Endothelial cell of umbilical vein (primary cell): ENCODE data around the gene LIN7C. TPM values are rescaled to one million over a fixed set of nuclear protein-coding genes. Genes with fewer than 3 reads are reported as not detected.
A peak's percentile ranks its signal among the peaks of the same experiment; 100 is the strongest.

Experiments used
- BruUV-seq: library from RNA; stranded (reverse); fragments of 400-500 nt; replicated peaks from 2 replicates; lab custom pipeline; 2021; lab: Mats Ljungman, UMichigan
- CTCF ChIA-PET: fragments of 300-600, 350-600 bp; sonication (Branson Sonifier 250); formaldehyde crosslinking; loops from one replicate; lab custom pipeline; 2021; ENCODE audit warnings: antibody characterized with exemption, inconsistent platforms; lab: Charles Lee
- POLR2A ChIA-PET: fragments of 300-600, 350-600 bp; sonication (Branson Sonifier 250); formaldehyde crosslinking; loops from one replicate; lab custom pipeline; 2021; ENCODE audit warnings: antibody characterized with exemption, inconsistent platforms; lab: Charles Lee
- DNase-seq: peaks from one replicate; pipeline ENCODE4 v3.0.0-alpha.2; 2011; ENCODE audit warnings: low read depth, low spot score
- FAIRE-seq: peaks from 2 replicates; lab custom pipeline; 2011; peaks lifted over from hg19 to GRCh38; lab: Jason Lieb, UNC
- H2AFZ ChIP-seq: 2 replicates; pipeline ENCODE4 v1.6.0; 2012; ENCODE audit warnings: low read depth, low read length, control low read depth, inconsistent platforms
- H3K27ac ChIP-seq: 2 replicates; pipeline ENCODE4 v1.5.1; 2011; ENCODE audit warnings: low read depth, mild to moderate bottlenecking, control low read depth, low read length, moderate library complexity; ENCODE audit not compliant: insufficient read depth
- H3K27me3 ChIP-seq, 2 experiments: 2 replicates each; pipeline versions ENCODE4 v1.6.0 to v1.6.1; 2011; ENCODE audit warnings: low read length in 2 of 2, mixed read lengths in 1 of 2; ENCODE audit not compliant: control insufficient read depth in 2 of 2, insufficient read depth in 2 of 2
- H3K36me3 ChIP-seq, 2 experiments: 2 replicates in 1 of 2; 3 replicates in 1 of 2; pipeline ENCODE4 v1.5.1; 2011; ENCODE audit warnings: low read length in 2 of 2, mild to moderate bottlenecking in 1 of 2, moderate library complexity in 1 of 2; ENCODE audit not compliant: control insufficient read depth in 2 of 2, insufficient read depth in 2 of 2; ENCODE audit errors: extremely low read depth in 1 of 2
- H3K4me1 ChIP-seq: 3 replicates; pipeline ENCODE4 v1.5.1; 2011; ENCODE audit warnings: mild to moderate bottlenecking, low read length; ENCODE audit not compliant: control insufficient read depth, insufficient read depth; ENCODE audit errors: extremely low read depth
- H3K4me2 ChIP-seq: 2 replicates; pipeline ENCODE4 v1.6.1; 2011; ENCODE audit warnings: low read length, control low read depth, mixed read lengths; ENCODE audit not compliant: insufficient read depth
- H3K4me3 ChIP-seq, 3 experiments: fragments of 200-600 bp in 1 of 3; sonication (generic), shearing (Covaris generic) in 1 of 3; replicated peaks in 1 of 3; 2 replicates each; pipeline ENCODE4 v1.5.1; 2011 to 2016; ENCODE audit warnings: control low read depth in 3 of 3, low read length in 3 of 3, mild to moderate bottlenecking in 2 of 3, inconsistent platforms in 1 of 3, low read depth in 1 of 3, moderate library complexity in 1 of 3; ENCODE audit not compliant: insufficient read depth in 1 of 3
- H3K79me2 ChIP-seq: 2 replicates; pipeline ENCODE4 v1.6.0; 2012; ENCODE audit warnings: low read length, inconsistent platforms; ENCODE audit not compliant: control insufficient read depth, insufficient read depth
- H3K9ac ChIP-seq: replicated peaks from 2 replicates; pipeline ENCODE3; 2011; ENCODE audit warnings: low read length, control low read depth; ENCODE audit not compliant: insufficient read depth; ENCODE audit errors: extremely low read depth
- H3K9me1 ChIP-seq: replicated peaks from 3 replicates; pipeline ENCODE4 v1.6.0; 2011; ENCODE audit warnings: mild to moderate bottlenecking, low read length; ENCODE audit not compliant: control insufficient read depth, insufficient read depth; ENCODE audit errors: extremely low read depth
- H3K9me3 ChIP-seq: replicated peaks from 2 replicates; pipeline ENCODE4 v1.5.1; 2012; ENCODE audit warnings: low read length, inconsistent platforms; ENCODE audit not compliant: control insufficient read depth, insufficient read depth
- H4K20me1 ChIP-seq: replicated peaks from 2 replicates; pipeline ENCODE3; 2011; ENCODE audit warnings: mild to moderate bottlenecking, low read length; ENCODE audit not compliant: control insufficient read depth, insufficient read depth; ENCODE audit errors: extremely low read depth
- EZH2 ChIP-seq: IDR thresholded peaks from 2 replicates; pipeline ENCODE4 v1.6.1; 2012; ENCODE audit warnings: borderline replicate concordance, low read depth, mild to moderate bottlenecking, moderate library complexity, low read length, inconsistent platforms; ENCODE audit not compliant: severe bottlenecking
- FOS ChIP-seq: IDR thresholded peaks from 2 replicates; pipeline ENCODE4 v1.6.1; 2011; ENCODE audit warnings: mild to moderate bottlenecking, low read length, moderate library complexity, borderline replicate concordance; ENCODE audit not compliant: insufficient read depth
- GATA2 ChIP-seq: IDR thresholded peaks from 2 replicates; pipeline ENCODE4 v1.7.0; 2011; ENCODE audit warnings: low read depth, mild to moderate bottlenecking, moderate library complexity, mixed read lengths, low read length; ENCODE audit not compliant: insufficient read length, insufficient read depth
- JUN ChIP-seq: IDR thresholded peaks from 2 replicates; pipeline ENCODE4 v1.6.1; 2011; ENCODE audit warnings: borderline replicate concordance, low read depth; ENCODE audit not compliant: insufficient read length, insufficient read depth
- MYC ChIP-seq: IDR thresholded peaks from one replicate; pipeline ENCODE4 v1.6.1; 2011; ENCODE audit warnings: mild to moderate bottlenecking, low read depth, low read length
- POLR2A ChIP-seq: IDR thresholded peaks from 2 replicates; pipeline ENCODE4 v1.6.1; 2012; ENCODE audit warnings: low read depth, mild to moderate bottlenecking, control low read depth, low read length
- POLR2AphosphoS5 ChIP-seq: IDR thresholded peaks from 2 replicates; pipeline ENCODE4 v1.6.1; 2012; ENCODE audit warnings: low read depth, mild to moderate bottlenecking, control low read depth, low read length, moderate library complexity; ENCODE audit not compliant: insufficient read depth
- dilution Hi-C: fragments of 300-500 bp; cut with MboI; formaldehyde crosslinking; loops from one replicate; pipeline ENCODE4 v1.15.0; 2019; ENCODE audit warnings: low sequenced_read_pairs; ENCODE audit not compliant: extremely low pct_ligation_motif_present
- intact Hi-C: fragments of 100-400 bp; cut with micrococcal nuclease; formaldehyde crosslinking; loops from one replicate; pipeline ENCODE4 v1.10.0; 2022
- polyA plus RNA-seq, 4 experiments: library from polyadenylated mRNA; depleted of rRNA in 3 of 4; stranded (reverse) in 3 of 4; unstranded in 1 of 4; fragments of >200 nt; gene quantifications; 2 replicates each; pipeline versions ENCODE4 v1.2.1 to v1.2.3, GENCODE V29; 2011 to 2012; ENCODE audit warnings: missing spikeins in 1 of 4
- total RNA-seq: library from RNA; stranded (reverse); gene quantifications from 2 replicates; pipeline ENCODE4 v1.2.3, GENCODE V29; 2021
- TF ChIP-seq, protein P1 (sequence below), 2 donors: IDR thresholded peaks; 1 replicate in 1 of 2; 2 replicates in 1 of 2; pipeline ENCODE4 v1.5.1; 2011; ENCODE audit warnings: low read length in 2 of 2, mild to moderate bottlenecking in 2 of 2, moderate library complexity in 2 of 2, control low read depth in 1 of 2, inconsistent platforms in 1 of 2, low read depth in 1 of 2; ENCODE audit not compliant: insufficient read depth in 1 of 2; ENCODE audit errors: extremely low read depth in 1 of 2
- TF ChIP-seq, protein P2 (sequence below): IDR thresholded peaks from 2 replicates; pipeline ENCODE4 v1.6.1; 2011; ENCODE audit not compliant: insufficient read depth, insufficient read length

Gene LIN7C
- total and polyA plus RNA-seq, 2 donors (not counting 3 experiments of a cell fraction or from before 2014, with no cell fraction given) = 7.1 to 24.9 TPM

DNA sequence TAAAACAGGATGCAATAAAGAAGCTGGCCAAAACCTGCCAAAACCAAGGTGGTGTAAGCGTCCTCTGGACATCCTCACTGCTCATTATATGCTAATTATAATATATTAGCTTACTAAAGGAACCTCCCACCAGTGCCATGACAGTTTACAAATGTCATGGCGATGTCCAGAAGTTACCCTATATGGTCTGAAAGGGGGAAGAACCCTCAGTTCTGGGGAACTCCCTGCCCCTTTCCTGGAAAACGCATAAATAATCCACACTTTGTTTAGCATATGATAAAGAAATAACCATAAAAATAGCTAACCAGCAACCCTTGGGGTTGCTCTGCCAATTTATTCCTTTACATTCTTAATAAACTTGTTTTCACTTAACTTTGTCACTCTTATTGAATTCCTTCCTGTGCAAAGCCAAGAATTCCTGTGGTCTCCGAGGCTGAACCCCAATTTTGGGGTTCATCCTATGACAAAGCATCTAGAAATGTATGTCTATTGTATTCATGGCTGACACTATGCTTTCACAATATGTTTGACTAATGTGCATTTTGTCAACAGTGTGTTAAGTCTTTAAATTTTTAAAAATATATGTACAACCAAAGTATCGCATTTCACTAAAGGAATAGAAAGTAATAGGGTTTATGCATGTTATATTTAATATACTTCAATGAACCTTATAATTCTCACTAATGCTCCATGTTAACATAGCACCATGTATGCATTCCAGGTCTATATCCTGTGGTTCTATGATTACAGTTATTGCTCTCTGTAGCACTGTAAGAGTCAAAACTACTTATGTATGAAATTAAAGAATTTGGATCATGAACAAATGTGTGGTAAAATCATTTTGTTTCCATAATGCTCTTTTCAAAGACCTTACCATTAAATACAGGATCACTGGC is 59.0 kb downstream of the LIN7C start:
- no peak overlapping the region for H3K4me2 ChIP-seq
- no peak overlapping the region for H3K9ac ChIP-seq

DNA sequence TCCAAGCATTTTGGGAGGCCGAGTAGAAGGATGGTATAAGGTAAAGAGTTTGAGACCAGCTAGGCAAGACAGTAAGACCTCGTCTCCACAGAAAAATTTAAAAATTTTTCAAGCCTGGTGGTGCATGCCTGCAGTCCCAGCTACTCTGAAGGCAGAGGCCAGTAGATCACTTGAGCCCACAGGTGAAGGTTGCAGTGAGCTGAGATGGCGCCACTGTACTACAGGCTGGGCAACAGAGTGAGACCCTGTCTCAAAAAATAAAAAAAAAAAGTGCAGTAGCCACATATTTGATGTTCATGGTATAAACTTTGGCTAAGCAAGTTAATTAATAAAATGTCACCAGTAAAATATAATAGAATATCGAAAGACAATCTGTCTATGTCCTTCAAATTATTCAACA is 60.9 kb downstream of the LIN7C start:
- Histone ChIP-seq H3K36me3 (no peaks in the 10 kb centered on the region), H2AFZ (no peak overlapping the region), H3K4me2 (no peak overlapping the region), H3K9me1 (no peaks in the 10 kb centered on the region), H3K27ac (no peak overlapping the region), H3K4me3 (no peak overlapping the region), H3K4me1 (peaks cover 2% of the 10 kb centered on the region), H3K9me3 (no peaks in the 10 kb centered on the region), H3K27me3 (peaks cover 0 to 10% of the 10 kb centered on the region in 2 experiments), H3K79me2 (no peaks in the 10 kb centered on the region), H3K9ac (no peak overlapping the region), H4K20me1 (no peaks in the 10 kb centered on the region)
- dilution Hi-C loops = no loop called here
- POLR2A ChIA-PET = no interaction called here
- CTCF ChIA-PET = interaction anchor here (1.6 to 1.8 kb wide), 3 partner anchors 11 to 149 kb away, joined by 4 to 9 read pairs (median 6); no protein-coding TSS in a partner anchor
- FAIRE-seq = no peak
- no TSS peak for BruUV-seq
- TF ChIP-seq, protein P1, sequence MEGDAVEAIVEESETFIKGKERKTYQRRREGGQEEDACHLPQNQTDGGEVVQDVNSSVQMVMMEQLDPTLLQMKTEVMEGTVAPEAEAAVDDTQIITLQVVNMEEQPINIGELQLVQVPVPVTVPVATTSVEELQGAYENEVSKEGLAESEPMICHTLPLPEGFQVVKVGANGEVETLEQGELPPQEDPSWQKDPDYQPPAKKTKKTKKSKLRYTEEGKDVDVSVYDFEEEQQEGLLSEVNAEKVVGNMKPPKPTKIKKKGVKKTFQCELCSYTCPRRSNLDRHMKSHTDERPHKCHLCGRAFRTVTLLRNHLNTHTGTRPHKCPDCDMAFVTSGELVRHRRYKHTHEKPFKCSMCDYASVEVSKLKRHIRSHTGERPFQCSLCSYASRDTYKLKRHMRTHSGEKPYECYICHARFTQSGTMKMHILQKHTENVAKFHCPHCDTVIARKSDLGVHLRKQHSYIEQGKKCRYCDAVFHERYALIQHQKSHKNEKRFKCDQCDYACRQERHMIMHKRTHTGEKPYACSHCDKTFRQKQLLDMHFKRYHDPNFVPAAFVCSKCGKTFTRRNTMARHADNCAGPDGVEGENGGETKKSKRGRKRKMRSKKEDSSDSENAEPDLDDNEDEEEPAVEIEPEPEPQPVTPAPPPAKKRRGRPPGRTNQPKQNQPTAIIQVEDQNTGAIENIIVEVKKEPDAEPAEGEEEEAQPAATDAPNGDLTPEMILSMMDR (IDR thresholded peaks at IDR 0.05; ENCODE audit: extremely low read depth in 1 of 2, insufficient read depth in 1 of 2, low read depth in 1 of 2, low read length in 2 of 2) = no peak
- TF ChIP-seq POLR2A (no peak), MYC (no peak), GATA2 (no peak), EZH2 (no peak), JUN (no peak), POLR2AphosphoS5 (no peak), FOS (no peak)
- TF ChIP-seq, protein P2, sequence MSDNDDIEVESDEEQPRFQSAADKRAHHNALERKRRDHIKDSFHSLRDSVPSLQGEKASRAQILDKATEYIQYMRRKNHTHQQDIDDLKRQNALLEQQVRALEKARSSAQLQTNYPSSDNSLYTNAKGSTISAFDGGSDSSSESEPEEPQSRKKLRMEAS = no peak
- intact Hi-C loops = no loop called here
- DNase-seq = no peak

More for the DNA sequence above, 59.0 kb downstream of the LIN7C start:
- FAIRE-seq (no peak), DNase-seq (no peak)
- H2AFZ ChIP-seq = no peak overlapping the region
- no TSS peak for BruUV-seq
- peaks cover 0 to 6% of the 10 kb centered on the region in 2 experiments for H3K27me3 ChIP-seq
- H3K4me1 ChIP-seq = peaks cover 2% of the 10 kb centered on the region
- ChIA-PET POLR2A (no interaction called here), CTCF (no interaction called here)
- no peak overlapping the region for H3K4me3 ChIP-seq
- TF ChIP-seq FOS (peak; percentile 26), EZH2 (no peak), POLR2AphosphoS5 (no peak), JUN (no peak)
- TF ChIP-seq, protein P2 = no peak
- H4K20me1 ChIP-seq = no peaks in the 10 kb centered on the region
- intact Hi-C loops (no loop called here), dilution Hi-C loops (no loop called here)
- H3K27ac ChIP-seq = no peak overlapping the region
- no peaks in the 10 kb centered on the region for H3K9me1 ChIP-seq
- H3K9me3 ChIP-seq = no peaks in the 10 kb centered on the region
- H3K36me3 ChIP-seq = no peaks in the 10 kb centered on the region
- no peaks in the 10 kb centered on the region for H3K79me2 ChIP-seq
